ENCODE results near the gene GNB3.
A peak's percentile ranks its signal among the peaks of the same experiment; 100 is the strongest.
"Not testable (repeated sequence)": the region's sequence is repeated elsewhere in the genome, so short reads cannot be mapped to it uniquely, and the experiment has no call there.

Gene GNB3

GRCh38 chr12:6863586-6864321 is 23.0 kb downstream of the GNB3 start:
- no peak for DNase-seq

GRCh38 chr12:6865307-6865706 is 24.6 kb downstream of the GNB3 start:
- not testable (repeated sequence) for DNase-seq

- DNase-seq = no peak
These were observed 25.6 kb downstream of the GNB3 start for GRCh38 chr12:6866163-6866919.

GRCh38 chr12:6866920-6867412 is 26.2 kb downstream of the GNB3 start:
- peak in 1 of 3 donors; percentile 74 for DNase-seq

GRCh38 chr12:6867413-6868210 is 26.9 kb downstream of the GNB3 start, which contains the start of gene TPI1:
Gene TPI1, plus strand, starts transcription at chr12:6867531. Its CDS starts 36 bp downstream, at chr12:6867567.
- peak; percentile 89 to 95 (median 94) for DNase-seq

GRCh38 chr12:6868211-6869048 is 27.7 kb downstream of the GNB3 start:
- DNase-seq = peak; percentile 53 to 60 (median 56)

- peak; percentile 81 to 89 (median 86) for DNase-seq
These were observed 28.6 kb downstream of the GNB3 start for GRCh38 chr12:6869049-6870021.

- DNase-seq = not testable (repeated sequence)
These were observed 29.6 kb downstream of the GNB3 start for GRCh38 chr12:6870304-6870703.

- DNase-seq = no peak
These were observed 30.6 kb downstream of the GNB3 start for GRCh38 chr12:6871052-6871957.

GRCh38 chr12:6872073-6873048 is 31.6 kb downstream of the GNB3 start:
- DNase-seq = peak; percentile 81 to 94 (median 90)

- peak; percentile 98 to 100 (median 99) for DNase-seq
These were observed 32.6 kb downstream of the GNB3 start, which contains the start of gene SPSB2 for GRCh38 chr12:6873094-6874014. Gene SPSB2, minus strand, starts transcription at chr12:6873303. Its CDS starts 402 bp downstream, at chr12:6872901.

GRCh38 chr12:6874015-6874368 is 33.3 kb downstream of the GNB3 start:
- DNase-seq = not testable (repeated sequence)

- not testable (repeated sequence) for DNase-seq
These were observed 39.1 kb downstream of the GNB3 start for GRCh38 chr12:6879824-6880223.

GRCh38 chr12:6883252-6883651 is 42.5 kb downstream of the GNB3 start:
- DNase-seq = no peak

GRCh38 chr12:6883683-6884082 is 43.0 kb downstream of the GNB3 start:
- DNase-seq = no peak

- no peak for DNase-seq
These were observed 43.8 kb downstream of the GNB3 start for GRCh38 chr12:6884539-6884938.
